Coronary artery (tissue), 2 donors: ENCODE results near the gene CBX2.

Experiments
- DNase-seq: peaks from one replicate; pipeline ENCODE4 v3.0.0-alpha.2; 2017; ENCODE audit warnings: low spot score
- H3K27ac ChIP-seq, 2 donors: fragments of 200-600 bp; sonication (generic); one replicate each; pipeline ENCODE4 v1.5.1; 2016 to 2019
- H3K4me3 ChIP-seq: fragments of 200-600 bp; sonication (generic); 2 replicates; pipeline ENCODE4 v1.5.1; 2016; ENCODE audit warnings: mild to moderate bottlenecking, moderate library complexity
- TF ChIP-seq, protein P1 (sequence below): fragments of 200-600 bp; sonication (generic); IDR thresholded peaks from one replicate; pipeline ENCODE4 v1.5.1; 2019; ENCODE audit warnings: antibody characterized with exemption

CBX2 gene

DNA sequence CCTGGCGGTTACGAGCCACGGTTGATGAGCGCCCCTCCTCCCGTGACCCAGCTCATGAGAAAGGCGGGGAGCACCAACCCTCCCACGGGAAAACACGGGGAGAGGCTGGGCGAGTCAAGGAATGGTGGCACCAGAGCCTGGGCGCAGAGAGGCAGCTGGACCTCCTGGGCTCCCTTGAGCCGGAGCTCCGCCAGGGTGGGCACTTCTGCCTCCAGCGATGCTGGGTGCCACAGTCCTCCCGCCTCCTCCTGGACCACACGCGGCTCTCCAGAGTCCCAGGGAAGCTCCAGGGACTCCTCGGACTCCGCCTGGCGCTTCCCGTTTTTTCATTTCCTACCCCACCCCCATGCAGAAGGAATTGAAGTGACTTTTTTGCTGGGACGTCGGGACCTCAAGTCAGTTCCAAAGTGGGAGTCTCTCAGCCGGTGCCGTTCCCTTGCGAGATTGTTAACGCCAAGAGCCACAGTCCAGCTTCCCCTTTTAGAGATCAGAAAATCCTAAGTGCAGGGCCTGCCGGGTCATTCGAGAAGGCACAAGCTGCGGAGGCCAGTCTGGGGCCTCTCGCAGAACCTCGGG is 25.6 kb downstream of the CBX2 start:
- no peak for DNase-seq
- TF ChIP-seq, protein P1, sequence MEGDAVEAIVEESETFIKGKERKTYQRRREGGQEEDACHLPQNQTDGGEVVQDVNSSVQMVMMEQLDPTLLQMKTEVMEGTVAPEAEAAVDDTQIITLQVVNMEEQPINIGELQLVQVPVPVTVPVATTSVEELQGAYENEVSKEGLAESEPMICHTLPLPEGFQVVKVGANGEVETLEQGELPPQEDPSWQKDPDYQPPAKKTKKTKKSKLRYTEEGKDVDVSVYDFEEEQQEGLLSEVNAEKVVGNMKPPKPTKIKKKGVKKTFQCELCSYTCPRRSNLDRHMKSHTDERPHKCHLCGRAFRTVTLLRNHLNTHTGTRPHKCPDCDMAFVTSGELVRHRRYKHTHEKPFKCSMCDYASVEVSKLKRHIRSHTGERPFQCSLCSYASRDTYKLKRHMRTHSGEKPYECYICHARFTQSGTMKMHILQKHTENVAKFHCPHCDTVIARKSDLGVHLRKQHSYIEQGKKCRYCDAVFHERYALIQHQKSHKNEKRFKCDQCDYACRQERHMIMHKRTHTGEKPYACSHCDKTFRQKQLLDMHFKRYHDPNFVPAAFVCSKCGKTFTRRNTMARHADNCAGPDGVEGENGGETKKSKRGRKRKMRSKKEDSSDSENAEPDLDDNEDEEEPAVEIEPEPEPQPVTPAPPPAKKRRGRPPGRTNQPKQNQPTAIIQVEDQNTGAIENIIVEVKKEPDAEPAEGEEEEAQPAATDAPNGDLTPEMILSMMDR = no peak
- peak overlapping the region; percentile 28 for H3K4me3 ChIP-seq
- no peak overlapping the region for H3K27ac ChIP-seq

DNA sequence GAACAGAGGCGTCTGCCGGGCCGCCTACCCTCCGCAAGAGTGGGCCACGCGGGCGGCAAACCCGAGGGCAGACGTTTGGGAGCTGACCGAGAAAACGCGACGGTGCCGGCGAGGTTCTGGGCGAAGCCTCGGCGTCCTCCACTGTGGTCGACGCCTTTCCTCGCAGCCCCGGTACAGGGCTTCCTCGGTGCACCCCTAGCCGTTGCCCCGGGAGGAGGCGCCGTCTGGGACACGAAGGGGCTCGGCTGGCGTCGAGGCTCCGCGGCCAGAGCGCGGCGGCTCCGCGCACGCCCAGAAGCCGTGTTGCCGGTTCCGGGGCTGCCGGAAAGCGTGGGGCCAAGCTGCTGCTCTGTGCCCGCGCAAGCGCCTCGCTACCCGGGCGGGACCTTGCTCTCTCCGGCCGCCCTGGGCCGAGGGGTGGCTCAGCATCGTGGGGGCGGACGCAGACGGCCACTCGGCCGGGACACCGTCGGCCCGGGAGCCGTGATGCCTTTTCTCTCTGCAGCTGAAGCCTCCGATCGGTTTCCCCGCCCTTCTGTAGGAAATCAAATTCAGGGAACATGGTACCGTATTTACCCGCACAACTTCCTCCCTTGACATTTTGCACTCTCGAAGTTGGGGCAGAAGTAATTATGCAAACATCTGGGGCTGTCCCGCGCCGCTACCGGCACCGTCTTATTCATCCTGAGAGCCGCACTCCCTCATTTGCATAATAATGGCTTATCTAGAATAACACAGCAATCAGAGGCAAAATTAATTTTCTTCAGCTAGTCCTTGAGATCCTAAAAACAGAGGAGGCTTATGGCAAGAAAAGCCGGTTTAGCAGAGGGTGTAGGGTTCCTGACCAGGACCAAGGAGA is 26.3 kb downstream of the CBX2 start:
- no peak for DNase-seq
- peak overlapping the region; percentile 28 for H3K4me3 ChIP-seq
- TF ChIP-seq, protein P1 = no peak
- no peak overlapping the region for H3K27ac ChIP-seq

GRCh38 chr17:79804856-79805696 is 27.1 kb downstream of the CBX2 start:
- H3K4me3 ChIP-seq = no peak overlapping the region
- no peak for DNase-seq
- TF ChIP-seq, protein P1 = no peak
- H3K27ac ChIP-seq = no peak overlapping the region

DNA sequence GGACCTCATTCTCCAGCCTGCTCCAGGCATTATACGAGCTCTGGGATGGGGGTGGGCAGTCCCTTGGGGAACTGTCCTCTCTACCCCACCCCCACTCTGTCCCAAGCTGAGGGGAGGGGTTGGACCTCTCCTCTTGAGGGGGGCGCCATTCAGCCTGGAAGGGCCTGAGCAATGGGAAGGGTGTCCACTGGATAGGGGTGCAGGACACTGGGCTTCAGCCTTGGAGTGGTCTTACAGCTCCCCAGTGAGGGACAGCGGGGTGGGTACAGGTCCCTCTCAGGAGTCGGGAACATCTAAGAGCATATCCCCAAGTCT is 28.5 kb downstream of the CBX2 start:
- no peak overlapping the region for H3K4me3 ChIP-seq
- H3K27ac ChIP-seq = no peak overlapping the region
- TF ChIP-seq, protein P1 = no peak
- no peak for DNase-seq

DNA sequence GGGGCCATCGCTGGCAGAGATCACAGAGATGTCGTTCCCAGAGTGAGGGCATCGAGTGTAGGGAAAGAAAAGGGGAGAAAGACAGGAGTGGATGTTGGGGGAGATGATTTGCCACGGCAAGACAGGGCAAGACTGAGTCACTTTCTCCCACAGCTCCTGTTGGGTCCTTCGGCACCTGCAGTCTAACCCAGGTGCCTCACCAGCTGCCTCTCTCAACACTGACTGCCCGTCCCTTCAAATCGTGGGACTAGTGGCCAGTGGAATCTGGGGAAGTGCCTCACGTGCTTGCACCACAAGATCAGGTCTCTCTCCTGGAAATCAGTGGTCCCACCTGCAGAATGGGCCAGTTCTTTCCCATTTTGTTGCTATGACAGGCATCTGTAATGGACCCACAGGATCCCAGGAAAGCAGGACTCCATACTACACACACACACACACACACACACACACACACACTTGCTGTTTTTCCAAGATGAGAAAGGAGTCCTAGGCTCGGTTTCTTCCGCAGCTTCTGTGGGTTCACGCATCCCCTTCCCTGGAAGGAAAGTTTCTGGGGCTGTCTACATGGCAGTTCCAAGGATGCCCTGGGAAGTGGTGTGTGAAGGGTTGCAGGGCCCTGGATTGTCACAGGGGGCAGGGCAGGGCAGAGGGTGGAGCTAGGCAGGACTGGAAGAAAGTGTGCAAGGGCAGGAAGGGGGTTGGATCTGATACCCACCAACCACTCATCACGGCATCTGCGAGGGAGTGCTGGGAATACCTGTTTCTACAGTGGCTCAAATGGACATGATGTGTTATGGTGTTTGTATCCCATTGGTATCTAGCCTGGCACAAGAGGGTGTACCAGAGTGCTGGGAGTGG is 29.1 kb downstream of the CBX2 start:
- H3K27ac ChIP-seq = no peak overlapping the region
- no peak for DNase-seq
- TF ChIP-seq, protein P1 = no peak
- H3K4me3 ChIP-seq = no peak overlapping the region

DNA sequence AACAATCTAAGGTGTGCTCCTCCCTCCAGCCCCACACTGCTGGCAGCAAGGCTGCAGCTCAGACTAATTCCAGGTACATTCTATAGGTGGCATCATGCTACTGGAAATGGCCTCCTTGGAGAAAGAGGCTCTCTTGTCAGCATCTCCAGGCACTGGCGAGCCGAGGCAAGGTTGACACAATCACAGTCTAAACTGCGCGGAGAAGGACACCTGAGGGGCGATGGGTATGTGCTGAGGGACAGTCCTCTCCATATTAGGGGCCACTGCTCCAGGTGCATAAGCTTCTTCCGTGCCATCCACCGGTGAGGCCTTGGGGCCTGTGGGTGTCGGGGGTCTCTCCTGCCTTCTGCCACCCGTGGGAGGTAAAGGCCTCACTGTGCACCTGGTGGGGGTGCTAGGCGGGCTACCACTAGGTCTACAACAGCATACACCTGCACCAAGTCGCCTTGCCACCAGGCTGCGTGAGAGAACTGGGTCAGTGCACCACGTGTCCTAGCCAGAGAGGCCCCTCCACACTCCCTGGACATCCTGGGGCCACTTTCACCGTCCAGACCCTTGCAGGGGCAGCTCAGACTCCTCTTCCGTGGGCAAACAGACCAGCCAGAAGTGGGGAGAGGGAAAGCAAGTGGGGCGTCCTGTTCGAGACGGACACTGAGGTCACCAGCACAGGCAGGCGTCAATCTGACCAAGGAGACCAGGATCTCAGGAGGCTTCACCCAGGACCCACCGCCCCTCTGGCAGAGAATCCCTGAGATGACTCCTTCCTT is 31.0 kb downstream of the CBX2 start:
- TF ChIP-seq, protein P1 = no peak
- no peak for DNase-seq
- H3K4me3 ChIP-seq = no peak overlapping the region
- H3K27ac ChIP-seq = no peak overlapping the region
